Panc1 (cell line): ENCODE measurements around the gene SYT5. TPM values are rescaled to one million over a fixed set of nuclear protein-coding genes. Genes with fewer than 3 reads are reported as not detected.

Source experiments
- ATAC-seq: fragments of 200-7000 bp; cut with Tn5 transposase; 2 replicates; pipeline ENCODE4 v1.9.1; 2020; ENCODE audit warnings: mild to moderate bottlenecking, moderate library complexity
- BruUV-seq: library from RNA; stranded (reverse); fragments of 400-500 nt; replicated peaks from 2 replicates; lab custom pipeline; 2021; lab: Mats Ljungman, UMichigan
- CTCF ChIA-PET: fragments of 300-600 bp; sonication (Branson Sonifier 250); formaldehyde crosslinking; loops from one replicate; lab custom pipeline; 2022; ENCODE audit warnings: antibody characterized with exemption; lab: Charles Lee
- POLR2A ChIA-PET: fragments of 300-600 bp; sonication (Branson Sonifier 250); formaldehyde crosslinking; loops from one replicate; lab custom pipeline; 2022; ENCODE audit warnings: antibody characterized with exemption; lab: Charles Lee
- DNase-seq: peaks from one replicate; pipeline ENCODE4 v3.0.0-alpha.2; 2010; ENCODE audit warnings: low read depth, low spot score
- H3K27ac ChIP-seq: 2 replicates; pipeline ENCODE4 v1.5.1; 2011; ENCODE audit warnings: mild to moderate bottlenecking, low read length, inconsistent platforms
- H3K27me3 ChIP-seq: fragments of 200-500 bp; sonication (Bioruptor generic); 2 replicates; pipeline ENCODE4 v1.6.0; 2014; ENCODE audit warnings: low read length, inconsistent platforms; ENCODE audit not compliant: control insufficient read depth, insufficient read depth
- H3K36me3 ChIP-seq: fragments of 200-500 bp; sonication (Bioruptor generic); 2 replicates; pipeline ENCODE4 v1.5.1; 2014; ENCODE audit warnings: inconsistent platforms, mild to moderate bottlenecking, low read length, moderate library complexity; ENCODE audit not compliant: control insufficient read depth, insufficient read depth
- H3K4me1 ChIP-seq: 2 replicates; pipeline ENCODE4 v1.5.1; 2011; ENCODE audit warnings: inconsistent platforms, mild to moderate bottlenecking, low read length, moderate library complexity; ENCODE audit not compliant: control insufficient read depth, insufficient read depth
- H3K4me3 ChIP-seq, 2 experiments: 2 replicates each; pipeline ENCODE4 v1.5.1; 2011 to 2012; ENCODE audit warnings: low read depth in 2 of 2, low read length in 2 of 2, mild to moderate bottlenecking in 2 of 2, inconsistent platforms in 1 of 2, moderate library complexity in 1 of 2
- H3K9me3 ChIP-seq: fragments of 200-500 bp; sonication (Bioruptor generic); 2 replicates; pipeline ENCODE4 v1.5.1; 2014; ENCODE audit warnings: low read depth, mild to moderate bottlenecking, inconsistent platforms, low read length, moderate library complexity; ENCODE audit not compliant: control insufficient read depth, insufficient read depth
- CTCF ChIP-seq: fragments of 450-650 bp; IDR thresholded peaks from 2 replicates; pipeline ENCODE4 v1.5.1; 2017; ENCODE audit warnings: mild to moderate bottlenecking
- POLR2AphosphoS5 ChIP-seq: IDR thresholded peaks from 2 replicates; pipeline ENCODE4 v1.6.1; 2012; ENCODE audit warnings: mild to moderate bottlenecking, low read depth, low read length, moderate library complexity
- REST ChIP-seq, 2 experiments: IDR thresholded peaks; 2 replicates each; pipeline ENCODE4 v1.6.1; 2011 to 2012; ENCODE audit warnings: low read depth in 2 of 2, control low read depth in 1 of 2, low read length in 1 of 2, mild to moderate bottlenecking in 1 of 2, moderate library complexity in 1 of 2; ENCODE audit not compliant: insufficient read depth in 1 of 2
- SIN3A ChIP-seq: IDR thresholded peaks from 2 replicates; pipeline ENCODE4 v1.6.1; 2012; ENCODE audit warnings: low read depth, mild to moderate bottlenecking, low read length, moderate library complexity, borderline replicate concordance; ENCODE audit not compliant: insufficient read depth
- TCF7L2 ChIP-seq: IDR thresholded peaks from 2 replicates; pipeline ENCODE4 v1.6.1; 2011; ENCODE audit warnings: mild to moderate bottlenecking, low read depth, low read length, inconsistent platforms
- in situ Hi-C: cut with HindIII; loops from 2 replicates; pipeline ENCODE4 v1.10.0; 2016; ENCODE audit warnings: low sequenced_read_pairs, low pct_unique_long_range_greater_than_20kb
- intact Hi-C: fragments of 100-400 bp; cut with micrococcal nuclease; formaldehyde crosslinking; loops from one replicate; pipeline ENCODE4 v1.10.0; 2022; ENCODE audit not compliant: unreplicated experiment
- total RNA-seq: library from RNA; stranded (reverse); gene quantifications from one replicate; pipeline ENCODE4 v1.2.1, GENCODE V29; 2021; ENCODE audit not compliant: unreplicated experiment

SYT5 gene
- total RNA-seq, 1 experiment from 2014 or later, result 3.2 TPM

GRCh38 chr19:55199620-55200204 is 19.6 kb upstream of the SYT5 start:
- H3K36me3 ChIP-seq, result peaks cover 20% of the 10 kb centered on the region
- H3K4me1 ChIP-seq, result no peaks in the 10 kb centered on the region
- H3K9me3 ChIP-seq, result no peaks in the 10 kb centered on the region
- H3K4me3 ChIP-seq, result no peak overlapping the region
- in situ Hi-C loops, result no loop called here
- no peak for ATAC-seq
- no peak overlapping the region for H3K27ac ChIP-seq
- no peak for DNase-seq
- intact Hi-C loops, result no loop called here
- no peak for TF ChIP-seq POLR2AphosphoS5
- TF ChIP-seq CTCF, result no peak
- TF ChIP-seq TCF7L2, result no peak
- no peak for TF ChIP-seq REST (IDR thresholded peaks at IDR 0.05; ENCODE audit: insufficient read depth in 1 of 2, low read depth in 2 of 2, low read length in 1 of 2)
- TF ChIP-seq SIN3A, result no peak
- ChIA-PET POLR2A (no interaction called here), CTCF (no interaction called here)
- H3K27me3 ChIP-seq, result no peaks in the 10 kb centered on the region
- no TSS peak for BruUV-seq

GRCh38 chr19:55198651-55199050 is 18.6 kb upstream of the SYT5 start:
- in situ Hi-C loops, result no loop called here
- ATAC-seq (no peak), DNase-seq (no peak)
- H3K27me3 ChIP-seq, result no peaks in the 10 kb centered on the region
- BruUV-seq, result no TSS peak
- H3K27ac ChIP-seq, result no peak overlapping the region
- intact Hi-C loops, result no loop called here
- peak; percentile 80 to 87 for TF ChIP-seq REST (IDR thresholded peaks at IDR 0.05; ENCODE audit: insufficient read depth in 1 of 2, low read depth in 2 of 2, low read length in 1 of 2)
- no peak for TF ChIP-seq POLR2AphosphoS5
- H3K4me3 ChIP-seq, result no peak overlapping the region
- ChIA-PET CTCF (no interaction called here), POLR2A (interaction anchor here (0.6 kb wide), 1 partner anchor 10 kb away, joined by 4 read pairs; the partner anchor contains the start of gene PTPRH)
- peaks cover 14% of the 10 kb centered on the region; the same call in 1 of the 2 replicates for H3K36me3 ChIP-seq
- H3K4me1 ChIP-seq, result no peaks in the 10 kb centered on the region
- no peaks in the 10 kb centered on the region for H3K9me3 ChIP-seq
